ENCODE measurements around the gene ZNF556. TPM values are rescaled to one million over a fixed set of nuclear protein-coding genes. Genes with fewer than 3 reads are reported as not detected.

Gene ZNF556
- total and polyA plus RNA-seq, 10 of the 15 experiments (the other 5 are each of a cell fraction or from before 2014, with no cell fraction given), result not detected

GRCh38 chr19:2824129-2824528 is 43.0 kb upstream of the ZNF556 start:
- BruUV-seq (replicated peaks), result no TSS peak
- CTCF ChIA-PET, result interaction anchor here (0.7 to 1.3 kb wide), 2 partner anchors 61 to 176 kb away, joined by 3 read pairs; no protein-coding TSS in a partner anchor

More at GRCh38 chr19:2824129-2824528, 43.0 kb upstream of the ZNF556 start:
- H3K27me3 ChIP-seq (replicated peaks in 1 of 2; ENCODE audit: control insufficient read depth in 2 of 2, insufficient read depth in 2 of 2, low read length in 1 of 2), result no peaks in the 10 kb centered on the region
- H3K4me2 ChIP-seq (ENCODE audit: control insufficient read depth, insufficient read depth), result no peak overlapping the region
- ChIA-PET POLR2A (no interaction called here), RAD21 (ENCODE audit: unreplicated experiment) (no interaction called here), SMC1A (ENCODE audit: uncharacterized antibody, unreplicated experiment) (no interaction called here)
- H3K79me2 ChIP-seq (ENCODE audit: control insufficient read depth, insufficient read depth, low read length), result no peaks in the 10 kb centered on the region; the same call in 1 of the 2 replicates
- no peak overlapping the region for H2AFZ ChIP-seq (ENCODE audit: control insufficient read depth, low read depth, low read length)
- WGBS (ENCODE audit: insufficient coverage, insufficient replicate concordance, low lambda C conversion rate, missing lambda C conversion rate), result 46% methylated on average over 8 of the region's 8 CpGs
- intact Hi-C loops (cut with micrococcal nuclease; ENCODE audit: unreplicated experiment), result no loop called here
- H3K27ac ChIP-seq (ENCODE audit: control insufficient read depth, insufficient read depth), result no peak overlapping the region
- no peaks in the 10 kb centered on the region for H4K20me1 ChIP-seq (ENCODE audit: control insufficient read depth, insufficient read depth)
- H3K9ac ChIP-seq (ENCODE audit: control insufficient read depth, insufficient read depth, low read length), result no peak overlapping the region
- no peak overlapping the region for H3K4me3 ChIP-seq
- TF ChIP-seq CREB1 (IDR thresholded peaks at IDR 0.05; ENCODE audit: low read depth), result no peak
- TF ChIP-seq SUZ12 (IDR thresholded peaks at IDR 0.05; ENCODE audit: unreplicated experiment), result no peak
- TF ChIP-seq CTCF (IDR thresholded peaks at IDR 0.05 in 2 of 3, conservative IDR thresholded peaks at IDR 0.05 in 1 of 3; ENCODE audit: control insufficient read depth in 2 of 3, extremely low read depth in 1 of 3, insufficient read depth in 1 of 3, low read depth in 3 of 3, low read length in 3 of 3), result no peak
- no peak for TF ChIP-seq POLR2AphosphoS5 (IDR thresholded peaks at IDR 0.05; ENCODE audit: low read length)
- TF ChIP-seq EED (IDR thresholded peaks at IDR 0.05; ENCODE audit: low read depth), result no peak
- TF ChIP-seq ZNF687 (IDR thresholded peaks at IDR 0.05), result no peak
- TF ChIP-seq, protein P1, sequence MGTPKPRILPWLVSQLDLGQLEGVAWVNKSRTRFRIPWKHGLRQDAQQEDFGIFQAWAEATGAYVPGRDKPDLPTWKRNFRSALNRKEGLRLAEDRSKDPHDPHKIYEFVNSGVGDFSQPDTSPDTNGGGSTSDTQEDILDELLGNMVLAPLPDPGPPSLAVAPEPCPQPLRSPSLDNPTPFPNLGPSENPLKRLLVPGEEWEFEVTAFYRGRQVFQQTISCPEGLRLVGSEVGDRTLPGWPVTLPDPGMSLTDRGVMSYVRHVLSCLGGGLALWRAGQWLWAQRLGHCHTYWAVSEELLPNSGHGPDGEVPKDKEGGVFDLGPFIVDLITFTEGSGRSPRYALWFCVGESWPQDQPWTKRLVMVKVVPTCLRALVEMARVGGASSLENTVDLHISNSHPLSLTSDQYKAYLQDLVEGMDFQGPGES (IDR thresholded peaks at IDR 0.05), result no peak
- TF ChIP-seq ZBTB4 (CRISPR knock-in tag; IDR thresholded peaks at IDR 0.05), result no peak
- no peak for TF ChIP-seq JUNB (IDR thresholded peaks at IDR 0.05)
- no peak for TF ChIP-seq FOS (IDR thresholded peaks at IDR 0.05; ENCODE audit: borderline replicate concordance, extremely low read depth, insufficient read length)
- no peak for TF ChIP-seq ZNF207 (IDR thresholded peaks at IDR 0.05; ENCODE audit: borderline replicate concordance)
- no peaks in the 10 kb centered on the region for H3K36me3 ChIP-seq (ENCODE audit: control insufficient read depth in 2 of 2, insufficient read depth in 2 of 2, low read length in 1 of 2)
- H3K9me3 ChIP-seq (replicated peaks; ENCODE audit: control insufficient read depth, insufficient read depth, low read length), result peaks cover 9% of the 10 kb centered on the region; the same call in 2 of the 3 replicates
- no peaks in the 10 kb centered on the region for H3K4me1 ChIP-seq (ENCODE audit: control insufficient read depth, insufficient read depth, low read length)
- ATAC-seq, result no peak
- no peak for DNase-seq (ENCODE audit: low read depth, low spot score)
- no peak for FAIRE-seq
- in situ Hi-C loops (cut with MboI), result no loop called here

Data from GM12878 (cell line).